Fibroblast of lung (primary cell): ENCODE data around the gene SEMA5B. TPM values are rescaled to one million over a fixed set of nuclear protein-coding genes. Genes with fewer than 3 reads are reported as not detected.

Experiments
- DNase-seq, 2 donors: peaks; one replicate each; pipeline versions ENCODE4 v3.0.0 to v3.0.0-alpha.2; 2010; ENCODE audit warnings: low read depth in 2 of 2
- H2AFZ ChIP-seq: 2 replicates; pipeline ENCODE4 v1.5.1; 2012; ENCODE audit warnings: low read length, control low read depth, inconsistent platforms
- H3K27ac ChIP-seq: 2 replicates; pipeline ENCODE4 v1.5.1; 2011; ENCODE audit warnings: low read length, control low read depth; ENCODE audit not compliant: insufficient read depth
- H3K27me3 ChIP-seq: 2 replicates; pipeline ENCODE4 v1.5.1; 2011; ENCODE audit warnings: mild to moderate bottlenecking, low read length; ENCODE audit not compliant: control insufficient read depth, insufficient read depth
- H3K36me3 ChIP-seq: 2 replicates; pipeline ENCODE4 v1.5.1; 2011; ENCODE audit warnings: low read length; ENCODE audit not compliant: control insufficient read depth, insufficient read depth
- H3K4me1 ChIP-seq: 2 replicates; pipeline ENCODE4 v1.5.1; 2011; ENCODE audit warnings: low read length; ENCODE audit not compliant: control insufficient read depth, insufficient read depth; ENCODE audit errors: extremely low read depth
- H3K4me2 ChIP-seq: 2 replicates; pipeline ENCODE4 v1.5.1; 2011; ENCODE audit warnings: low read length, control low read depth; ENCODE audit not compliant: insufficient read depth; ENCODE audit errors: extremely low read depth
- H3K4me3 ChIP-seq, 4 experiments: fragments of 200-600 bp in 1 of 4; sonication (generic) in 1 of 4; replicated peaks in 1 of 4; 2 replicates each; pipeline ENCODE4 v1.5.1; 2011 to 2016; ENCODE audit warnings: low read length in 4 of 4, low read depth in 3 of 4, mild to moderate bottlenecking in 3 of 4, control low read depth in 2 of 4, inconsistent platforms in 1 of 4, mixed read lengths in 1 of 4; ENCODE audit not compliant: insufficient read depth in 1 of 4; ENCODE audit errors: control extremely low read depth in 1 of 4
- H3K79me2 ChIP-seq: 2 replicates; pipeline ENCODE4 v1.5.1; 2012; ENCODE audit warnings: mild to moderate bottlenecking, low read length, inconsistent platforms; ENCODE audit not compliant: control insufficient read depth, insufficient read depth
- H3K9ac ChIP-seq: 2 replicates; pipeline ENCODE4 v1.5.1; 2011; ENCODE audit warnings: mild to moderate bottlenecking, low read length, control low read depth; ENCODE audit not compliant: insufficient read depth
- H3K9me3 ChIP-seq: 2 replicates; pipeline ENCODE4 v1.5.1; 2012; ENCODE audit warnings: low read depth, low read length; ENCODE audit not compliant: control insufficient read depth, insufficient read depth
- H4K20me1 ChIP-seq: 2 replicates; pipeline ENCODE4 v1.5.1; 2011; ENCODE audit warnings: low read length; ENCODE audit not compliant: control insufficient read depth, insufficient read depth; ENCODE audit errors: extremely low read depth
- CTCF ChIP-seq, 2 donors: IDR thresholded peaks in 1 of 2; conservative IDR thresholded peaks in 1 of 2; 1 replicate in 1 of 2; 2 replicates in 1 of 2; pipeline ENCODE4 v1.5.1; 2011 to 2012; ENCODE audit warnings: low read length in 2 of 2, control low read depth in 1 of 2, inconsistent platforms in 1 of 2, low read depth in 1 of 2, mild to moderate bottlenecking in 1 of 2
- EZH2 ChIP-seq: IDR thresholded peaks from 2 replicates; pipeline ENCODE4 v1.5.1; 2012; ENCODE audit warnings: low read length, control low read depth, mild to moderate bottlenecking; ENCODE audit errors: missing control alignments
- polyA plus RNA-seq, 2 donors: library from polyadenylated mRNA; depleted of rRNA in 1 of 2; stranded (reverse) in 1 of 2; unstranded in 1 of 2; fragments of >200 nt; gene quantifications; 2 replicates each; pipeline ENCODE4 v1.2.1, GENCODE V29; 2011 to 2012; ENCODE audit warnings: missing spikeins in 1 of 2
- total RNA-seq: library from RNA; depleted of rRNA; stranded (reverse); fragments of >200 nt; gene quantifications from 2 replicates; pipeline ENCODE4 v1.2.1, GENCODE V29; 2014

Gene SEMA5B
- total and polyA plus RNA-seq, 2 donors (not counting 1 experiment from before 2014, with no cell fraction given) = not detected

- no peak overlapping the region for H3K27ac ChIP-seq
- no peaks in the 10 kb centered on the region for H3K9me3 ChIP-seq
- H3K27me3 ChIP-seq = no peaks in the 10 kb centered on the region
- H3K79me2 ChIP-seq = no peaks in the 10 kb centered on the region
- H4K20me1 ChIP-seq = no peaks in the 10 kb centered on the region
- DNase-seq = no peak
- H3K4me1 ChIP-seq = no peaks in the 10 kb centered on the region
- H3K9ac ChIP-seq = no peak overlapping the region
- no peak overlapping the region for H3K4me3 ChIP-seq
- H2AFZ ChIP-seq = no peak overlapping the region
- TF ChIP-seq CTCF (conservative IDR thresholded peaks at IDR 0.05 in 1 of 2, IDR thresholded peaks at IDR 0.05 in 1 of 2; ENCODE audit: low read depth in 1 of 2, low read length in 2 of 2) (no peak), EZH2 (no peak)
- no peaks in the 10 kb centered on the region for H3K36me3 ChIP-seq
- no peak overlapping the region for H3K4me2 ChIP-seq
These were observed 141.3 kb downstream of the SEMA5B start for GRCh38 chr3:122886251-122886650.

GRCh38 chr3:122882361-122882947, 145.1 kb downstream of the SEMA5B start:
- Histone ChIP-seq H3K36me3 (no peaks in the 10 kb centered on the region), H3K27me3 (no peaks in the 10 kb centered on the region), H3K4me3 (no peak overlapping the region), H4K20me1 (no peaks in the 10 kb centered on the region), H3K9me3 (no peaks in the 10 kb centered on the region), H3K4me1 (no peaks in the 10 kb centered on the region), H2AFZ (no peak overlapping the region), H3K79me2 (no peaks in the 10 kb centered on the region), H3K4me2 (no peak overlapping the region), H3K9ac (no peak overlapping the region), H3K27ac (no peak overlapping the region)
- TF ChIP-seq EZH2 = no peak
- TF ChIP-seq CTCF (conservative IDR thresholded peaks at IDR 0.05 in 1 of 2, IDR thresholded peaks at IDR 0.05 in 1 of 2; ENCODE audit: low read depth in 1 of 2, low read length in 2 of 2) = no peak
- no peak for DNase-seq

- no peak overlapping the region for H3K27ac ChIP-seq
These were observed 146.9 kb downstream of the SEMA5B start for GRCh38 chr3:122880624-122881023.

More at GRCh38 chr3:122880624-122881023, 146.9 kb downstream of the SEMA5B start:
- H3K79me2 ChIP-seq = no peaks in the 10 kb centered on the region
- H3K27me3 ChIP-seq = no peaks in the 10 kb centered on the region
- no peak for DNase-seq
- no peak overlapping the region for H3K4me3 ChIP-seq
- H3K36me3 ChIP-seq = no peaks in the 10 kb centered on the region
- TF ChIP-seq CTCF (conservative IDR thresholded peaks at IDR 0.05 in 1 of 2, IDR thresholded peaks at IDR 0.05 in 1 of 2; ENCODE audit: low read depth in 1 of 2, low read length in 2 of 2) = no peak
- TF ChIP-seq EZH2 = no peak
- no peaks in the 10 kb centered on the region for H3K4me1 ChIP-seq
- no peak overlapping the region for H3K9ac ChIP-seq
- H2AFZ ChIP-seq = no peak overlapping the region
- no peaks in the 10 kb centered on the region for H4K20me1 ChIP-seq
- H3K9me3 ChIP-seq = no peaks in the 10 kb centered on the region
- H3K4me2 ChIP-seq = no peak overlapping the region
